Thymus (tissue), 11 donors: Measurements from ENCODE around the gene GEMIN5. TPM values are rescaled to one million over a fixed set of nuclear protein-coding genes. Genes with fewer than 3 reads are reported as not detected.

Experiments
- DNase-seq, 9 donors: peaks; one replicate each; pipeline ENCODE4 v3.0.0-alpha.2; 2013; ENCODE audit warnings: low spot score in 9 of 9, low read depth in 6 of 9, missing footprints in 1 of 9
- H3K27ac ChIP-seq, 2 donors: one replicate each; pipeline ENCODE4 v1.5.1; 2013; ENCODE audit warnings: control low read depth in 1 of 2, low read depth in 1 of 2, low read length in 1 of 2, mild to moderate bottlenecking in 1 of 2, moderate library complexity in 1 of 2
- H3K27me3 ChIP-seq, 2 donors: one replicate each; pipeline ENCODE4 v1.5.1; 2013; ENCODE audit warnings: low read length in 1 of 2; ENCODE audit not compliant: control insufficient read depth in 2 of 2, insufficient read depth in 1 of 2
- H3K36me3 ChIP-seq, 2 donors: one replicate each; pipeline ENCODE4 v1.5.1; 2013; ENCODE audit warnings: low read length in 1 of 2, mild to moderate bottlenecking in 1 of 2, moderate library complexity in 1 of 2; ENCODE audit not compliant: control insufficient read depth in 2 of 2, insufficient read depth in 2 of 2
- H3K4me1 ChIP-seq, 2 donors: one replicate each; pipeline ENCODE4 v1.5.1; 2013; ENCODE audit warnings: low read length in 2 of 2; ENCODE audit not compliant: control insufficient read depth in 2 of 2, insufficient read depth in 2 of 2
- H3K4me3 ChIP-seq, 2 donors: one replicate each; pipeline ENCODE4 v1.5.1; 2013; ENCODE audit warnings: low read length in 2 of 2, control low read depth in 1 of 2, mild to moderate bottlenecking in 1 of 2
- H3K9me3 ChIP-seq, 2 donors: one replicate each; pipeline ENCODE4 v1.5.1; 2013; ENCODE audit warnings: low read length in 1 of 2, mild to moderate bottlenecking in 1 of 2; ENCODE audit not compliant: control insufficient read depth in 2 of 2, insufficient read depth in 1 of 2
- WGBS: extraction: QIAGEN DNeasy Blood & Tissue Kit; methylation state at CpG from one replicate; pipeline ENCODE4 v1.1.7; 2013; 5-methylcytosine and 5-hydroxymethylcytosine counted together
- polyA plus RNA-seq: library from polyadenylated mRNA; stranded (reverse); fragments of 200-250 nt; gene quantifications from one replicate; pipeline ENCODE4 v1.2.3, GENCODE V29; 2013
- total RNA-seq: library from RNA; stranded (reverse); fragments of 120-200 nt; gene quantifications from one replicate; pipeline ENCODE4 v1.2.4, GENCODE V29; 2013
- donor health status: healthy.

Gene GEMIN5
- total and polyA plus RNA-seq, 2 donors: 5.3 to 12.8 TPM

- H3K4me1 ChIP-seq: no peaks in the 10 kb centered on the region
- peaks cover 13 to 30% of the 10 kb centered on the region in 2 donors for H3K36me3 ChIP-seq
- peaks cover 0 to under 1% of the 10 kb centered on the region in 2 donors for H3K9me3 ChIP-seq
- DNase-seq: no peak
- H3K27me3 ChIP-seq: no peaks in the 10 kb centered on the region
- no peak overlapping the region for H3K4me3 ChIP-seq
- H3K27ac ChIP-seq: no peak overlapping the region
Measured at GRCh38 chr5:154970759-154971158, 32.7 kb upstream of the GEMIN5 start.

DNA sequence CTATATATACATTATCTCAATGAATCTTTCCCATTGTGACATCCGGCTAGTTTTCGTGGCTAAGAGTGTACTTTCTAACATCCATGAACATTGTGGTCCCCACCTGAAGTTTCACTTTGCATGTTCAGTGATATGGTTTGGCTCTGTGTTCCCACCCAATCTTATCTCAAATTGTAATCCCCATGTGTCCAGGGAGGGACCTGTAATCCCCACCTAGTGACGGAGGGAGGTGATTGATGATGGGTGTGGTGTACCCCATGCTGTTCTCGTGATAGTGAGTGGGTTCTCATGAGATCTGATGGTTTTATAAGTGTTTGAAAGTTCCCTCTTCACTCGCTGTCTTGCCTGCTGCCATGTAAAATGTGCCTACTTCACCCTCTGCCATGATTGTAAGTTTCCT lies 30.9 kb upstream of the GEMIN5 start:
- H3K9me3 ChIP-seq: no peaks in the 10 kb centered on the region
- WGBS: 97% methylated on average over 5 of the region's 5 CpGs
- no peaks in the 10 kb centered on the region for H3K4me1 ChIP-seq
- H3K4me3 ChIP-seq: no peak overlapping the region
- DNase-seq: no peak
- peaks cover 17 to 34% of the 10 kb centered on the region in 2 donors for H3K36me3 ChIP-seq
- no peak overlapping the region for H3K27ac ChIP-seq
- no peaks in the 10 kb centered on the region for H3K27me3 ChIP-seq

DNA sequence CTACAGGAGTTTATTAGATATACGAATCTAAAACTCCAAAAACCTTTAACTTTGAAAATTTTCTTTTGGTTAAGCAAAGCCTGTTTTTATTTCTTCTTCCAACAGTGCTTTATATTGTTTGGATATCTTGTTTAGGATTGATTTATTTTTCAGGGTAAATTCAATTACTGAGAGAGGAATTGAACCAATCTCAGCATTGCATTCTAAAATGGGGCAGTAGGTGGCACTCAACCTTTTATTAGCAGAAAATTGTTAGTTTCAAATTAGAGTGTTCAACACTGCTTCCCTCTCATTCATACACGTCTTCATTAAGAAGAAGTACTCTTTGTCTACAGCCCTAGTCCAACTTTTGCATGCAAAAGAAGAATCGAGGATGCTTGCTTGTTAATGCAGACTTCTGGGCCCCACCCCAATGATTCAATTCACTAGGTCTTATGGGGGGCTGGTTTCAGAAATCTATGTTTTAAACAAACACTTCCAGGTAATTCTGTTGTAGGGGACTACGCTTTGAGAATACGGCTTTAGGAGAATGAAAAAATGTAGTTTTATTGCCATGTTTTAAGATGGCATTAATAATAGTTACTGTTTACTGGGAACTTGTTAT lies 29.5 kb upstream of the GEMIN5 start:
- no peak for DNase-seq
- Histone ChIP-seq H3K4me3 (no peak overlapping the region), H3K4me1 (no peaks in the 10 kb centered on the region), H3K27ac (no peak overlapping the region), H3K27me3 (no peaks in the 10 kb centered on the region), H3K9me3 (no peaks in the 10 kb centered on the region), H3K36me3 (peaks cover 17 to 37% of the 10 kb centered on the region in 2 donors)
- 93% methylated on average over 5 of the region's 5 CpGs for WGBS

- H3K4me3 ChIP-seq: no peak overlapping the region
Measured at GRCh38 chr5:154966874-154967273, 28.9 kb upstream of the GEMIN5 start.

GRCh38 chr5:154966081-154966841 lies 28.2 kb upstream of the GEMIN5 start:
- no peak for DNase-seq
- H3K4me3 ChIP-seq: no peak overlapping the region
- WGBS: 98% methylated on average over 7 of the region's 7 CpGs
- no peaks in the 10 kb centered on the region for H3K9me3 ChIP-seq
- H3K4me1 ChIP-seq: no peaks in the 10 kb centered on the region
- no peak overlapping the region for H3K27ac ChIP-seq
- H3K36me3 ChIP-seq: peaks cover 22 to 48% of the 10 kb centered on the region in 2 donors
- no peaks in the 10 kb centered on the region for H3K27me3 ChIP-seq

More at GRCh38 chr5:154966874-154967273, 28.9 kb upstream of the GEMIN5 start:
- no peak for DNase-seq
- WGBS: 95% methylated on average over 3 of the region's 3 CpGs
- no peaks in the 10 kb centered on the region for H3K9me3 ChIP-seq
- no peaks in the 10 kb centered on the region for H3K27me3 ChIP-seq
- peaks cover 17 to 42% of the 10 kb centered on the region in 2 donors for H3K36me3 ChIP-seq
- no peak overlapping the region for H3K27ac ChIP-seq
- no peaks in the 10 kb centered on the region for H3K4me1 ChIP-seq

GRCh38 chr5:154962494-154962893 lies 24.5 kb upstream of the GEMIN5 start:
- Histone ChIP-seq H3K9me3 (no peaks in the 10 kb centered on the region), H3K27me3 (no peaks in the 10 kb centered on the region), H3K36me3 (peaks cover 23 to 63% of the 10 kb centered on the region in 2 donors), H3K4me3 (no peak overlapping the region), H3K4me1 (no peaks in the 10 kb centered on the region), H3K27ac (no peak overlapping the region)
- no peak for DNase-seq
- 99% methylated on average over 1 of the region's 1 CpG for whole genome bisulfite sequencing

DNA sequence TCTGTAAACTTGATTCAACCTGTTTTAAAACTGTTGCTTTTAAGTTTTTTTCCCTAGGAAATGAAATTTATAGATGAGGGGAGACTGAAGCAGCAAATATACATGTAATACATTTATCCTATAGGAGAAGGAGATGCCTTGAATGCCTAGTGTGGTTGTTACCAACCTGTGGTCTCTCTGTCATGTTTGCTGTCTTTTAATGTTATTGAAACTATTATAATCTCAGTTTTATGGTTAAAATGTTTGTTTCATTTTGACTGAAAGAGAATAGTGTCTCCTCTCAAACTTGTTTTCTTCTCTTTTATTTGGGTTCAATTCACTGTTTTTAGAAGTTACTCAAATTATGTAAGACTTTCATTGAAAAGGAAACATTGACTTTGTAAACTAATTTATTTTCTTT lies 18.7 kb upstream of the GEMIN5 start:
- Histone ChIP-seq H3K9me3 (no peaks in the 10 kb centered on the region), H3K27me3 (no peaks in the 10 kb centered on the region), H3K27ac (no peak overlapping the region), H3K4me1 (no peaks in the 10 kb centered on the region), H3K4me3 (no peak overlapping the region), H3K36me3 (peaks cover 10 to 35% of the 10 kb centered on the region in 2 donors)
- DNase-seq: no peak

DNA sequence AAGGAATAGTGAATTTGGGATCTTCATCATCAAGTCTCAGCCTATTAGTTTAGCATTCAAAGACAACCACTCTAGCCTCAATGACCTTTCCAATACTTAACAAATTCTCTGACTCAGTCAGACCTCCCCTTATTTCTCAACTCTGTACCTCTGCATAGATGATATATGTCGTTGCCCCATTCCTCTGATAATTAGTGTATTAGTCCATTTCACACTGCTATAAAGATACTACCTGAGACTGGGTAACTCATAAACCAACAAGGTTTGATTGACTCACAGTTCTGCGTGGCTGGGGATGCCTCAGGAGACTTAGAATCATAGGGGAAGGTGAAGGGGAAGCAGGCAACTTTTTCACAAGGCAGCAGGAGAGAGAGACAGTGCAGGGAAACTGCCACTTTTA lies 11.8 kb upstream of the GEMIN5 start:
- WGBS: 96% methylated on average over 2 of the region's 2 CpGs
- no peaks in the 10 kb centered on the region for H3K4me1 ChIP-seq
- no peak overlapping the region for H3K27ac ChIP-seq
- H3K27me3 ChIP-seq: no peaks in the 10 kb centered on the region
- DNase-seq: no peak
- no peak overlapping the region for H3K4me3 ChIP-seq
- H3K36me3 ChIP-seq: peaks cover 0 to 5% of the 10 kb centered on the region in 2 donors
- no peaks in the 10 kb centered on the region for H3K9me3 ChIP-seq

- 98% methylated on average over 4 of the region's 4 CpGs for WGBS
- no peaks in the 10 kb centered on the region for H3K4me1 ChIP-seq
- peaks cover 0 to 5% of the 10 kb centered on the region in 2 donors for H3K36me3 ChIP-seq
- no peaks in the 10 kb centered on the region for H3K27me3 ChIP-seq
- no peak overlapping the region for H3K27ac ChIP-seq
- DNase-seq: no peak
- H3K9me3 ChIP-seq: no peaks in the 10 kb centered on the region
- H3K4me3 ChIP-seq: no peak overlapping the region
Measured at GRCh38 chr5:154948313-154948712, 10.3 kb upstream of the GEMIN5 start.
